Panc1 (cell line): Measurements from ENCODE around the gene PRPH. TPM values are rescaled to one million over a fixed set of nuclear protein-coding genes. Genes with fewer than 3 reads are reported as not detected.

Source experiments
- ATAC-seq: fragments of 200-7000 bp; cut with Tn5 transposase; 2 replicates; pipeline ENCODE4 v1.9.1; 2020; ENCODE audit warnings: mild to moderate bottlenecking, moderate library complexity
- BruUV-seq: library from RNA; stranded (reverse); fragments of 400-500 nt; replicated peaks from 2 replicates; lab custom pipeline; 2021; lab: Mats Ljungman, UMichigan
- CTCF ChIA-PET: fragments of 300-600 bp; sonication (Branson Sonifier 250); formaldehyde crosslinking; loops from one replicate; lab custom pipeline; 2022; ENCODE audit warnings: antibody characterized with exemption; lab: Charles Lee
- POLR2A ChIA-PET: fragments of 300-600 bp; sonication (Branson Sonifier 250); formaldehyde crosslinking; loops from one replicate; lab custom pipeline; 2022; ENCODE audit warnings: antibody characterized with exemption; lab: Charles Lee
- DNase-seq: peaks from one replicate; pipeline ENCODE4 v3.0.0-alpha.2; 2010; ENCODE audit warnings: low read depth, low spot score
- H3K27ac ChIP-seq: 2 replicates; pipeline ENCODE4 v1.5.1; 2011; ENCODE audit warnings: mild to moderate bottlenecking, low read length, inconsistent platforms
- H3K27me3 ChIP-seq: fragments of 200-500 bp; sonication (Bioruptor generic); 2 replicates; pipeline ENCODE4 v1.6.0; 2014; ENCODE audit warnings: low read length, inconsistent platforms; ENCODE audit not compliant: control insufficient read depth, insufficient read depth
- H3K36me3 ChIP-seq: fragments of 200-500 bp; sonication (Bioruptor generic); 2 replicates; pipeline ENCODE4 v1.5.1; 2014; ENCODE audit warnings: inconsistent platforms, mild to moderate bottlenecking, low read length, moderate library complexity; ENCODE audit not compliant: control insufficient read depth, insufficient read depth
- H3K4me1 ChIP-seq: 2 replicates; pipeline ENCODE4 v1.5.1; 2011; ENCODE audit warnings: inconsistent platforms, mild to moderate bottlenecking, low read length, moderate library complexity; ENCODE audit not compliant: control insufficient read depth, insufficient read depth
- H3K4me3 ChIP-seq, 2 experiments: 2 replicates each; pipeline ENCODE4 v1.5.1; 2011 to 2012; ENCODE audit warnings: low read depth in 2 of 2, low read length in 2 of 2, mild to moderate bottlenecking in 2 of 2, inconsistent platforms in 1 of 2, moderate library complexity in 1 of 2
- H3K9me3 ChIP-seq: fragments of 200-500 bp; sonication (Bioruptor generic); 2 replicates; pipeline ENCODE4 v1.5.1; 2014; ENCODE audit warnings: low read depth, mild to moderate bottlenecking, inconsistent platforms, low read length, moderate library complexity; ENCODE audit not compliant: control insufficient read depth, insufficient read depth
- CTCF ChIP-seq: fragments of 450-650 bp; IDR thresholded peaks from 2 replicates; pipeline ENCODE4 v1.5.1; 2017; ENCODE audit warnings: mild to moderate bottlenecking
- POLR2AphosphoS5 ChIP-seq: IDR thresholded peaks from 2 replicates; pipeline ENCODE4 v1.6.1; 2012; ENCODE audit warnings: mild to moderate bottlenecking, low read depth, low read length, moderate library complexity
- REST ChIP-seq, 2 experiments: IDR thresholded peaks; 2 replicates each; pipeline ENCODE4 v1.6.1; 2011 to 2012; ENCODE audit warnings: low read depth in 2 of 2, control low read depth in 1 of 2, low read length in 1 of 2, mild to moderate bottlenecking in 1 of 2, moderate library complexity in 1 of 2; ENCODE audit not compliant: insufficient read depth in 1 of 2
- SIN3A ChIP-seq: IDR thresholded peaks from 2 replicates; pipeline ENCODE4 v1.6.1; 2012; ENCODE audit warnings: low read depth, mild to moderate bottlenecking, low read length, moderate library complexity, borderline replicate concordance; ENCODE audit not compliant: insufficient read depth
- TCF7L2 ChIP-seq: IDR thresholded peaks from 2 replicates; pipeline ENCODE4 v1.6.1; 2011; ENCODE audit warnings: mild to moderate bottlenecking, low read depth, low read length, inconsistent platforms
- in situ Hi-C: cut with HindIII; loops from 2 replicates; pipeline ENCODE4 v1.10.0; 2016; ENCODE audit warnings: low sequenced_read_pairs, low pct_unique_long_range_greater_than_20kb
- intact Hi-C: fragments of 100-400 bp; cut with micrococcal nuclease; formaldehyde crosslinking; loops from one replicate; pipeline ENCODE4 v1.10.0; 2022; ENCODE audit not compliant: unreplicated experiment
- total RNA-seq: library from RNA; stranded (reverse); gene quantifications from one replicate; pipeline ENCODE4 v1.2.1, GENCODE V29; 2021; ENCODE audit not compliant: unreplicated experiment

PRPH gene
- total RNA-seq, 1 experiment from 2014 or later: 0.39 TPM

GRCh38 chr12:49327887-49328286, 32.9 kb downstream of the PRPH start:
- no peaks in the 10 kb centered on the region for H3K9me3 ChIP-seq
- peaks cover 9% of the 10 kb centered on the region for H3K36me3 ChIP-seq
- H3K4me1 ChIP-seq: peaks cover 11% of the 10 kb centered on the region
- DNase-seq (no peak), ATAC-seq (no peak)
- ChIA-PET CTCF (no interaction called here), POLR2A (interaction anchor here (0.6 kb wide), 1 partner anchor 34 kb away, joined by 4 read pairs; no protein-coding TSS in a partner anchor)
- intact Hi-C loops (no loop called here), in situ Hi-C loops (no loop called here)
- BruUV-seq: no TSS peak
- TF ChIP-seq SIN3A (no peak), POLR2AphosphoS5 (no peak), CTCF (no peak), TCF7L2 (no peak), REST (IDR thresholded peaks at IDR 0.05; ENCODE audit: insufficient read depth in 1 of 2, low read depth in 2 of 2, low read length in 1 of 2) (no peak)
- no peaks in the 10 kb centered on the region for H3K27me3 ChIP-seq
- H3K27ac ChIP-seq: no peak overlapping the region
- no peak overlapping the region for H3K4me3 ChIP-seq

- ATAC-seq (no peak), DNase-seq (no peak)
- ChIA-PET CTCF (no interaction called here), POLR2A (interaction anchor here (0.6 kb wide), 1 partner anchor 35 kb away, joined by 4 read pairs; no protein-coding TSS in a partner anchor)
- intact Hi-C loops: no loop called here
- H3K4me1 ChIP-seq: peaks cover 9% of the 10 kb centered on the region
- BruUV-seq: no TSS peak
- H3K27me3 ChIP-seq: no peaks in the 10 kb centered on the region
- H3K9me3 ChIP-seq: no peaks in the 10 kb centered on the region
- peaks cover 8% of the 10 kb centered on the region for H3K36me3 ChIP-seq
- no peak overlapping the region for H3K27ac ChIP-seq
- no peak overlapping the region for H3K4me3 ChIP-seq
- TF ChIP-seq TCF7L2 (no peak), SIN3A (no peak), POLR2AphosphoS5 (no peak), REST (IDR thresholded peaks at IDR 0.05; ENCODE audit: insufficient read depth in 1 of 2, low read depth in 2 of 2, low read length in 1 of 2) (no peak), CTCF (no peak)
- in situ Hi-C loops: no loop called here
Observed at GRCh38 chr12:49328816-49329215, 33.9 kb downstream of the PRPH start.
